ENCODE data around the gene FXN. TPM values are rescaled to one million over a fixed set of nuclear protein-coding genes. Genes with fewer than 3 reads are reported as not detected.
"Not testable (repeated sequence)": the region's sequence is repeated elsewhere in the genome, so short reads cannot be mapped to it uniquely, and the experiment has no call there.

FXN gene
- total RNA-seq, 1 donor from 2014 or later: 43.6 TPM

GRCh38 chr9:69079186-69079585 is 43.6 kb downstream of the FXN start:
- no peaks in the 10 kb centered on the region for H3K9me3 Mint-ChIP-seq
- H3K27me3 Mint-ChIP-seq (ENCODE audit: insufficient read depth): peaks cover 2% of the 10 kb centered on the region
- H3K4me1 Mint-ChIP-seq (ENCODE audit: low read depth): no peaks in the 10 kb centered on the region
- no peak overlapping the region for H3K4me3 Mint-ChIP-seq
- no peak for DNase-seq (ENCODE audit: low spot score)
- no peak overlapping the region for H3K27ac Mint-ChIP-seq
- H3K36me3 Mint-ChIP-seq (ENCODE audit: low read depth): peaks cover 6% of the 10 kb centered on the region
- intact Hi-C loops (cut with micrococcal nuclease): no loop called here

GRCh38 chr9:69081261-69081660 is 45.7 kb downstream of the FXN start:
- intact Hi-C loops (cut with micrococcal nuclease): no loop called here
- no peaks in the 10 kb centered on the region for H3K9me3 Mint-ChIP-seq
- peaks cover 6% of the 10 kb centered on the region for H3K36me3 Mint-ChIP-seq (ENCODE audit: low read depth)
- no peaks in the 10 kb centered on the region for H3K4me1 Mint-ChIP-seq (ENCODE audit: low read depth)
- H3K27me3 Mint-ChIP-seq (ENCODE audit: insufficient read depth): peaks cover 2% of the 10 kb centered on the region
- no peak overlapping the region for H3K4me3 Mint-ChIP-seq
- H3K27ac Mint-ChIP-seq: no peak overlapping the region
- DNase-seq (ENCODE audit: low spot score): no peak

GRCh38 chr9:69083321-69083720 is 47.8 kb downstream of the FXN start:
- intact Hi-C loops (cut with micrococcal nuclease): no loop called here
- no peaks in the 10 kb centered on the region for H3K9me3 Mint-ChIP-seq
- DNase-seq (ENCODE audit: low spot score): no peak
- peaks cover 6% of the 10 kb centered on the region for H3K36me3 Mint-ChIP-seq (ENCODE audit: low read depth)
- no peak overlapping the region for H3K4me3 Mint-ChIP-seq
- H3K27me3 Mint-ChIP-seq (ENCODE audit: insufficient read depth): no peaks in the 10 kb centered on the region
- H3K4me1 Mint-ChIP-seq (ENCODE audit: low read depth): no peaks in the 10 kb centered on the region
- no peak overlapping the region for H3K27ac Mint-ChIP-seq

GRCh38 chr9:69085569-69086283 is 50.2 kb downstream of the FXN start:
- DNase-seq (ENCODE audit: low spot score): no peak
- no peak overlapping the region for H3K27ac Mint-ChIP-seq
- H3K27me3 Mint-ChIP-seq (ENCODE audit: insufficient read depth): no peaks in the 10 kb centered on the region
- intact Hi-C loops (cut with micrococcal nuclease): no loop called here
- H3K4me3 Mint-ChIP-seq: no peak overlapping the region
- no peaks in the 10 kb centered on the region for H3K4me1 Mint-ChIP-seq (ENCODE audit: low read depth)
- no peaks in the 10 kb centered on the region for H3K9me3 Mint-ChIP-seq
- peaks cover 4% of the 10 kb centered on the region for H3K36me3 Mint-ChIP-seq (ENCODE audit: low read depth)

- Mint-ChIP-seq H3K27ac (no peak overlapping the region), H3K4me3 (no peak overlapping the region), H3K27me3 (ENCODE audit: insufficient read depth) (no peaks in the 10 kb centered on the region), H3K4me1 (ENCODE audit: low read depth) (no peaks in the 10 kb centered on the region), H3K36me3 (ENCODE audit: low read depth) (no peaks in the 10 kb centered on the region), H3K9me3 (no peaks in the 10 kb centered on the region)
- intact Hi-C loops (cut with micrococcal nuclease): no loop called here
- no peak for DNase-seq (ENCODE audit: low spot score)
Observed at GRCh38 chr9:69086312-69086711, 50.8 kb downstream of the FXN start.

GRCh38 chr9:69086769-69087168 is 51.2 kb downstream of the FXN start:
- Mint-ChIP-seq H3K36me3 (ENCODE audit: low read depth) (no peaks in the 10 kb centered on the region), H3K27me3 (ENCODE audit: insufficient read depth) (no peaks in the 10 kb centered on the region), H3K4me3 (no peak overlapping the region), H3K4me1 (ENCODE audit: low read depth) (no peaks in the 10 kb centered on the region), H3K9me3 (no peaks in the 10 kb centered on the region), H3K27ac (no peak overlapping the region)
- intact Hi-C loops (cut with micrococcal nuclease): no loop called here
- DNase-seq (ENCODE audit: low spot score): no peak

GRCh38 chr9:69089082-69089481 is 53.5 kb downstream of the FXN start:
- Mint-ChIP-seq H3K4me3 (no peak overlapping the region), H3K4me1 (ENCODE audit: low read depth) (no peaks in the 10 kb centered on the region), H3K36me3 (ENCODE audit: low read depth) (no peaks in the 10 kb centered on the region), H3K27ac (no peak overlapping the region), H3K9me3 (no peaks in the 10 kb centered on the region), H3K27me3 (ENCODE audit: insufficient read depth) (peaks cover under 1% of the 10 kb centered on the region)
- no peak for DNase-seq (ENCODE audit: low spot score)
- intact Hi-C loops (cut with micrococcal nuclease): no loop called here

- Mint-ChIP-seq H3K27ac (no peak overlapping the region), H3K27me3 (ENCODE audit: insufficient read depth) (peaks cover 1% of the 10 kb centered on the region), H3K4me1 (ENCODE audit: low read depth) (no peaks in the 10 kb centered on the region), H3K9me3 (no peaks in the 10 kb centered on the region), H3K36me3 (ENCODE audit: low read depth) (no peaks in the 10 kb centered on the region), H3K4me3 (no peak overlapping the region)
- intact Hi-C loops (cut with micrococcal nuclease): no loop called here
- no peak for DNase-seq (ENCODE audit: low spot score)
Observed at GRCh38 chr9:69089491-69089890, 53.9 kb downstream of the FXN start.

GRCh38 chr9:69090140-69090750 is 54.7 kb downstream of the FXN start:
- intact Hi-C loops (cut with micrococcal nuclease): no loop called here
- Mint-ChIP-seq H3K4me3 (no peak overlapping the region), H3K9me3 (no peaks in the 10 kb centered on the region), H3K4me1 (ENCODE audit: low read depth) (no peaks in the 10 kb centered on the region), H3K27me3 (ENCODE audit: insufficient read depth) (peaks cover 1% of the 10 kb centered on the region), H3K36me3 (ENCODE audit: low read depth) (no peaks in the 10 kb centered on the region), H3K27ac (no peak overlapping the region)
- DNase-seq (ENCODE audit: low spot score): no peak

GRCh38 chr9:69090946-69091345 is 55.4 kb downstream of the FXN start:
- H3K4me1 Mint-ChIP-seq (ENCODE audit: low read depth): no peaks in the 10 kb centered on the region
- intact Hi-C loops (cut with micrococcal nuclease): no loop called here
- H3K27me3 Mint-ChIP-seq (ENCODE audit: insufficient read depth): peaks cover 1% of the 10 kb centered on the region
- no peak overlapping the region for H3K27ac Mint-ChIP-seq
- H3K9me3 Mint-ChIP-seq: no peaks in the 10 kb centered on the region
- no peaks in the 10 kb centered on the region for H3K36me3 Mint-ChIP-seq (ENCODE audit: low read depth)
- H3K4me3 Mint-ChIP-seq: no peak overlapping the region
- DNase-seq (ENCODE audit: low spot score): no peak

- H3K27ac Mint-ChIP-seq: no peak overlapping the region
- H3K4me3 Mint-ChIP-seq: no peak overlapping the region
- no peaks in the 10 kb centered on the region for H3K4me1 Mint-ChIP-seq (ENCODE audit: low read depth)
- no peaks in the 10 kb centered on the region for H3K36me3 Mint-ChIP-seq (ENCODE audit: low read depth)
- DNase-seq (ENCODE audit: low spot score): no peak
- H3K9me3 Mint-ChIP-seq: no peaks in the 10 kb centered on the region
- H3K27me3 Mint-ChIP-seq (ENCODE audit: insufficient read depth): peaks cover 1% of the 10 kb centered on the region
- intact Hi-C loops (cut with micrococcal nuclease): no loop called here
Observed at GRCh38 chr9:69093471-69094103, 58.0 kb downstream of the FXN start.

GRCh38 chr9:69094361-69095135 is 59.0 kb downstream of the FXN start:
- intact Hi-C loops (cut with micrococcal nuclease); H3K4me1 Mint-ChIP-seq (ENCODE audit: low read depth); H3K27me3 Mint-ChIP-seq (ENCODE audit: insufficient read depth); H3K27ac Mint-ChIP-seq; DNase-seq (ENCODE audit: low spot score); H3K36me3 Mint-ChIP-seq (ENCODE audit: low read depth); H3K4me3 Mint-ChIP-seq; H3K9me3 Mint-ChIP-seq: not testable (repeated sequence)

GRCh38 chr9:69097064-69097463 is 61.5 kb downstream of the FXN start:
- peaks cover 1% of the 10 kb centered on the region for H3K27me3 Mint-ChIP-seq (ENCODE audit: insufficient read depth)
- intact Hi-C loops (cut with micrococcal nuclease): no loop called here

More at GRCh38 chr9:69097064-69097463, 61.5 kb downstream of the FXN start:
- DNase-seq (ENCODE audit: low spot score): no peak
- Mint-ChIP-seq H3K4me1 (ENCODE audit: low read depth) (no peaks in the 10 kb centered on the region), H3K36me3 (ENCODE audit: low read depth) (peaks cover 3% of the 10 kb centered on the region), H3K4me3 (no peak overlapping the region), H3K27ac (peak overlapping the region; percentile 9), H3K9me3 (no peaks in the 10 kb centered on the region)

Measured in activated T-helper 1 cell treated with anti-CD3 and anti-CD28 coated beads, Interleukin-12 subunit alpha, Interleukin-12 subunit beta, Interleukin-2, Interleukin-4 antibody, amounts not matched to agents 30 ng/mL and 10 ng/mL and 1 ng/mL, durations not matched to agents 14 hours and 24 hours and 36 hours (primary cell).